Measurements from ENCODE around the gene CPEB4. TPM values are rescaled to one million over a fixed set of nuclear protein-coding genes. Genes with fewer than 3 reads are reported as not detected.

Gene CPEB4
- total RNA-seq, 1 donor from 2014 or later: 20.9 TPM

- Histone ChIP-seq H3K27me3 (ENCODE audit: control insufficient read depth, insufficient read depth, low read length) (no peaks in the 10 kb centered on the region), H3K36me3 (ENCODE audit: control insufficient read depth, insufficient read depth, low read length) (no peaks in the 10 kb centered on the region), H3K4me3 (ENCODE audit: low read depth, low read length) (no peak overlapping the region)
- TF ChIP-seq CTCF (IDR thresholded peaks at IDR 0.05; ENCODE audit: insufficient read depth, low read length, poor library complexity, severe bottlenecking): no peak
- no peak for DNase-seq (ENCODE audit: low read depth)
Observed at GRCh38 chr5:173863359-173863758, 24.8 kb upstream of the CPEB4 start.

GRCh38 chr5:173864126-173865050, 23.8 kb upstream of the CPEB4 start:
- Histone ChIP-seq H3K4me3 (ENCODE audit: low read depth, low read length) (no peak overlapping the region), H3K36me3 (ENCODE audit: control insufficient read depth, insufficient read depth, low read length) (no peaks in the 10 kb centered on the region), H3K27me3 (ENCODE audit: control insufficient read depth, insufficient read depth, low read length) (no peaks in the 10 kb centered on the region)
- no peak for DNase-seq (ENCODE audit: low read depth)
- TF ChIP-seq CTCF (IDR thresholded peaks at IDR 0.05; ENCODE audit: insufficient read depth, low read length, poor library complexity, severe bottlenecking): no peak

GRCh38 chr5:173866243-173866857, 21.8 kb upstream of the CPEB4 start:
- DNase-seq (ENCODE audit: low read depth): no peak
- no peaks in the 10 kb centered on the region for H3K27me3 ChIP-seq (ENCODE audit: control insufficient read depth, insufficient read depth, low read length)
- H3K36me3 ChIP-seq (ENCODE audit: control insufficient read depth, insufficient read depth, low read length): no peaks in the 10 kb centered on the region
- no peak overlapping the region for H3K4me3 ChIP-seq (ENCODE audit: low read depth, low read length)
- no peak for TF ChIP-seq CTCF (IDR thresholded peaks at IDR 0.05; ENCODE audit: insufficient read depth, low read length, poor library complexity, severe bottlenecking)

- Histone ChIP-seq H3K36me3 (ENCODE audit: control insufficient read depth, insufficient read depth, low read length) (no peaks in the 10 kb centered on the region), H3K4me3 (ENCODE audit: low read depth, low read length) (no peak overlapping the region), H3K27me3 (ENCODE audit: control insufficient read depth, insufficient read depth, low read length) (no peaks in the 10 kb centered on the region)
- no peak for TF ChIP-seq CTCF (IDR thresholded peaks at IDR 0.05; ENCODE audit: insufficient read depth, low read length, poor library complexity, severe bottlenecking)
- DNase-seq (ENCODE audit: low read depth): no peak
Observed at GRCh38 chr5:173866858-173867679, 21.1 kb upstream of the CPEB4 start.

GRCh38 chr5:173868096-173868880, 19.9 kb upstream of the CPEB4 start:
- Histone ChIP-seq H3K4me3 (ENCODE audit: low read depth, low read length) (no peak overlapping the region), H3K36me3 (ENCODE audit: control insufficient read depth, insufficient read depth, low read length) (no peaks in the 10 kb centered on the region), H3K27me3 (ENCODE audit: control insufficient read depth, insufficient read depth, low read length) (no peaks in the 10 kb centered on the region)
- DNase-seq (ENCODE audit: low read depth): peak; percentile 58
- TF ChIP-seq CTCF (IDR thresholded peaks at IDR 0.05; ENCODE audit: insufficient read depth, low read length, poor library complexity, severe bottlenecking): no peak

Data from kidney epithelial cell (primary cell).